GM19240 (cell line): ENCODE data around the gene NPAS3.

Source experiments
- DNase-seq: peaks from one replicate; pipeline ENCODE4 v3.0.0; 2011; ENCODE audit warnings: low spot score; ENCODE audit not compliant: insufficient read length

The NPAS3 gene

GRCh38 chr14:33465846-33466700 is 527.4 kb downstream of the NPAS3 start:
- no peak for DNase-seq

- DNase-seq = no peak
Observed at GRCh38 chr14:33467971-33468370, 529.3 kb downstream of the NPAS3 start.

GRCh38 chr14:33469898-33470297 is 531.2 kb downstream of the NPAS3 start:
- DNase-seq = no peak

GRCh38 chr14:33471776-33472175 is 533.1 kb downstream of the NPAS3 start:
- no peak for DNase-seq

GRCh38 chr14:33475623-33476022 is 536.9 kb downstream of the NPAS3 start:
- no peak for DNase-seq

- DNase-seq = no peak
Observed at GRCh38 chr14:33477797-33478196, 539.1 kb downstream of the NPAS3 start.

- no peak for DNase-seq
Observed at GRCh38 chr14:33480071-33480886, 541.6 kb downstream of the NPAS3 start.

- no peak for DNase-seq
Observed at GRCh38 chr14:33480887-33481184, 542.2 kb downstream of the NPAS3 start.

- DNase-seq = no peak
Observed at GRCh38 chr14:33483110-33483509, 544.4 kb downstream of the NPAS3 start.

GRCh38 chr14:33483541-33483940 is 544.9 kb downstream of the NPAS3 start:
- no peak for DNase-seq

GRCh38 chr14:33484264-33484663 is 545.6 kb downstream of the NPAS3 start:
- DNase-seq = no peak

- no peak for DNase-seq
Observed at GRCh38 chr14:33486332-33486890, 547.7 kb downstream of the NPAS3 start.

- DNase-seq = no peak
Observed at GRCh38 chr14:33488582-33488981, 549.9 kb downstream of the NPAS3 start.

GRCh38 chr14:33490555-33490954 is 551.9 kb downstream of the NPAS3 start:
- no peak for DNase-seq

- no peak for DNase-seq
Observed at GRCh38 chr14:33491112-33491511, 552.4 kb downstream of the NPAS3 start.

- no peak for DNase-seq
Observed at GRCh38 chr14:33492491-33492890, 553.8 kb downstream of the NPAS3 start.

- no peak for DNase-seq
Observed at GRCh38 chr14:33493266-33493665, 554.6 kb downstream of the NPAS3 start.

GRCh38 chr14:33493990-33494389 is 555.3 kb downstream of the NPAS3 start:
- no peak for DNase-seq

- DNase-seq = no peak
Observed at GRCh38 chr14:33499687-33500086, 561.0 kb downstream of the NPAS3 start.

- DNase-seq = no peak
Observed at GRCh38 chr14:33504246-33505099, 565.8 kb downstream of the NPAS3 start.

GRCh38 chr14:33505266-33505962 is 566.7 kb downstream of the NPAS3 start:
- DNase-seq = no peak
